Mammary epithelial cell (primary cell): ENCODE results near the gene KCNT1.

Experiments used
- CTCF ChIP-seq, 2 donors: IDR thresholded peaks in 1 of 2; conservative IDR thresholded peaks in 1 of 2; 2 replicates each; pipeline ENCODE4 v1.5.1; 2011 to 2012; ENCODE audit warnings: inconsistent platforms in 2 of 2, low read length in 2 of 2, mild to moderate bottlenecking in 2 of 2, control low read depth in 1 of 2, low read depth in 1 of 2; ENCODE audit not compliant: insufficient read depth in 1 of 2; ENCODE audit errors: extremely low read depth in 1 of 2
- EZH2 ChIP-seq: IDR thresholded peaks from 2 replicates; pipeline ENCODE4 v1.6.1; 2012; ENCODE audit warnings: low read length, inconsistent platforms, borderline replicate concordance

GRCh38 chr9:135839516-135839915 lies 137.5 kb downstream of the KCNT1 start:
- no peak for TF ChIP-seq CTCF (conservative IDR thresholded peaks at IDR 0.05 in 1 of 2, IDR thresholded peaks at IDR 0.05 in 1 of 2; ENCODE audit: extremely low read depth in 1 of 2, insufficient read depth in 1 of 2, low read depth in 1 of 2, low read length in 2 of 2)
- no peak for TF ChIP-seq EZH2
